HG02870 (cell line): Measurements from ENCODE around the gene TYMS.

Experiments
- ATAC-seq: cut with Tn5 transposase; IDR thresholded peaks from one replicate; pipeline ENCODE4 v1.9.1; 2021; ENCODE audit warnings: mild to moderate bottlenecking, moderate library complexity; ENCODE audit not compliant: unreplicated experiment

TYMS gene

GRCh38 chr18:644395-645004 lies 13.0 kb upstream of the TYMS start:
- no peak for ATAC-seq

- no peak for ATAC-seq
These were observed 10.1 kb upstream of the TYMS start for GRCh38 chr18:647304-647703.

GRCh38 chr18:649341-649740 lies 8.1 kb upstream of the TYMS start:
- no peak for ATAC-seq

GRCh38 chr18:650428-650858 lies 7.0 kb upstream of the TYMS start:
- ATAC-seq: peak; percentile 91

- ATAC-seq: no peak
These were observed 5.3 kb upstream of the TYMS start for GRCh38 chr18:652131-652530.

GRCh38 chr18:653512-653911 lies 3.9 kb upstream of the TYMS start:
- ATAC-seq: no peak

GRCh38 chr18:654601-655000 lies 2.9 kb upstream of the TYMS start:
- no peak for ATAC-seq

- ATAC-seq: no peak
These were observed 2.0 kb upstream of the TYMS start for GRCh38 chr18:655445-655844.

- peak; percentile 50 for ATAC-seq
These were observed 821 bp downstream of the TYMS start for GRCh38 chr18:658001-658946.

- ATAC-seq: no peak
These were observed 1.6 kb downstream of the TYMS start for GRCh38 chr18:658947-659533.

GRCh38 chr18:659597-659996 lies 2.1 kb downstream of the TYMS start:
- no peak for ATAC-seq

- ATAC-seq: no peak
These were observed 4.7 kb downstream of the TYMS start for GRCh38 chr18:662197-662596.

- no peak for ATAC-seq
These were observed 8.7 kb downstream of the TYMS start for GRCh38 chr18:666177-666576.

- ATAC-seq: no peak
These were observed 9.2 kb downstream of the TYMS start for GRCh38 chr18:666628-667027.

GRCh38 chr18:668260-668659 lies 10.8 kb downstream of the TYMS start:
- no peak for ATAC-seq

- ATAC-seq: no peak
These were observed 11.6 kb downstream of the TYMS start for GRCh38 chr18:669077-669476.

- no peak for ATAC-seq
These were observed 13.1 kb downstream of the TYMS start for GRCh38 chr18:670522-670921.

- no peak for ATAC-seq
These were observed 14.0 kb downstream of the TYMS start for GRCh38 chr18:671405-671804.

GRCh38 chr18:673317-673716 lies 15.9 kb downstream of the TYMS start:
- ATAC-seq: no peak

GRCh38 chr18:673769-674168 lies 16.3 kb downstream of the TYMS start:
- ATAC-seq: no peak

- ATAC-seq: no peak
These were observed 17.9 kb downstream of the TYMS start for GRCh38 chr18:675307-675706.

- no peak for ATAC-seq
These were observed 18.6 kb downstream of the TYMS start for GRCh38 chr18:676069-676468.
